Measurements from ENCODE around the gene CAPRIN2. TPM values are rescaled to one million over a fixed set of nuclear protein-coding genes. Genes with fewer than 3 reads are reported as not detected.

Gene CAPRIN2
- polyA plus RNA-seq, 2 of the 4 experiments (the other 2 are of a cell fraction), result 24.2 to 26.2 TPM

- TF ChIP-seq RNF2 (IDR thresholded peaks at IDR 0.05; ENCODE audit: borderline replicate concordance, low read depth) (no peak), PHF8 (IDR thresholded peaks at IDR 0.05; ENCODE audit: borderline replicate concordance, low read depth) (no peak; the same call in 1 of the 2 replicates), TFCP2L1 (CRISPR knock-in tag; IDR thresholded peaks at IDR 0.05) (0 out of 2 replicates have a peak, but pooled peaks have one; percentile 30), KDM1A (IDR thresholded peaks at IDR 0.05; ENCODE audit: low read depth) (no peak), CTCF (IDR thresholded peaks at IDR 0.05) (peak; percentile 28; the same call in 1 of the 3 replicates), CBX2 (IDR thresholded peaks at IDR 0.05; ENCODE audit: borderline replicate concordance, low read depth) (no peak), NR3C1 (IDR thresholded peaks at IDR 0.05) (no peak), NPAS2 (CRISPR knock-in tag; IDR thresholded peaks at IDR 0.05; ENCODE audit: borderline replicate concordance) (no peak), ZFP36 (IDR thresholded peaks at IDR 0.05; ENCODE audit: borderline replicate concordance, partially characterized antibody) (no peak), HOXA7 (CRISPR knock-in tag; IDR thresholded peaks at IDR 0.05) (no peak), MAZ (IDR thresholded peaks at IDR 0.05; ENCODE audit: borderline replicate concordance, low read depth, low read length) (no peak), CHD4 (IDR thresholded peaks at IDR 0.05; ENCODE audit: borderline replicate concordance) (no peak), ZC3H11A (IDR thresholded peaks at IDR 0.05) (no peak), HEYL (CRISPR knock-in tag; IDR thresholded peaks at IDR 0.05) (no peak), MYC (IDR thresholded peaks at IDR 0.05; ENCODE audit: borderline replicate concordance, low read length) (peak; percentile 38; the same call in 1 of the 2 replicates), E2F6 (IDR thresholded peaks at IDR 0.05; ENCODE audit: borderline replicate concordance, low read depth) (peak; percentile 70), POLR2A (IDR thresholded peaks at IDR 0.05; ENCODE audit: low read length) (peak; percentile 48), RARB (CRISPR knock-in tag; IDR thresholded peaks at IDR 0.05) (no peak), BHLHE40 (IDR thresholded peaks at IDR 0.05; ENCODE audit: low read depth, low read length) (no peak), ESRRA (IDR thresholded peaks at IDR 0.05; ENCODE audit: borderline replicate concordance, low read length) (no peak), ZNF302 (CRISPR knock-in tag; IDR thresholded peaks at IDR 0.05) (no peak)
These were observed 59.3 kb downstream of the CAPRIN2 start, which contains the start of gene IPO8 (continued) for GRCh38 chr12:30695199-30696102.

- no peak for FAIRE-seq
- WGBS (ENCODE audit: missing lambda C conversion rate), result 7% methylated on average over 16 of the region's 16 CpGs
- Histone ChIP-seq H3K9me3 (no peaks in the 10 kb centered on the region), H3K4me3 (peak overlapping the region; percentile 87), H3K4me1 (peaks cover 28% of the 10 kb centered on the region; the same call in 2 of the 3 replicates), H3K4me2 (peak overlapping the region; percentile 79), H3K27ac (peak overlapping the region; percentile 87 to 96)
- peak; percentile 53 to 57 for DNase-seq (ENCODE audit: low read depth in 1 of 2, low spot score in 1 of 2)
- peak; percentile 70 to 82 for ATAC-seq
- ChIA-PET CTCF (interaction anchor here (0.8 to 2.7 kb wide), 10 partner anchors 10 to 239 kb away, joined by 3 to 11 read pairs (median 7); partner anchors contain the start of gene CAPRIN2), POLR2A (interaction anchor here (1.2 kb wide), 1 partner anchor 11 kb away, joined by 3 read pairs; no protein-coding TSS in a partner anchor)
- TF ChIP-seq JUNB (IDR thresholded peaks at IDR 0.05) (no peak), SMC3 (IDR thresholded peaks at IDR 0.05) (no peak), GATA3 (IDR thresholded peaks at IDR 0.05; ENCODE audit: borderline replicate concordance) (no peak), BCL3 (IDR thresholded peaks at IDR 0.05) (no peak), ATOH8 (CRISPR knock-in tag; IDR thresholded peaks at IDR 0.05; ENCODE audit: low read depth) (no peak), CBX2 (IDR thresholded peaks at IDR 0.05; ENCODE audit: borderline replicate concordance, low read depth) (no peak), ZSCAN20 (CRISPR knock-in tag; IDR thresholded peaks at IDR 0.05) (no peak), ZC3H11A (IDR thresholded peaks at IDR 0.05) (no peak), MAX (IDR thresholded peaks at IDR 0.05) (no peak; the same call in 1 of the 2 replicates), POLR2AphosphoS2 (conservative IDR thresholded peaks at IDR 0.05; ENCODE audit: low read length) (no peak), RAD21 (conservative IDR thresholded peaks at IDR 0.05 in 1 of 2, IDR thresholded peaks at IDR 0.05 in 1 of 2) (no peak), RARB (CRISPR knock-in tag; IDR thresholded peaks at IDR 0.05) (no peak), ELK1 (IDR thresholded peaks at IDR 0.05; ENCODE audit: low read depth, low read length) (no peak)
These were observed 60.1 kb downstream of the CAPRIN2 start for GRCh38 chr12:30694412-30695198.

Measured in A549 (cell line).